PC-9 (cell line): ENCODE data around the gene RELL1.

Experiments
- EZH2 ChIP-seq: fragments of 200-600 bp; sonication (generic); IDR thresholded peaks from 2 replicates; pipeline ENCODE4 v1.8.0; 2017; ENCODE audit warnings: antibody characterized with exemption, low read depth
- TF ChIP-seq, protein P1 (sequence below): fragments of 200-600 bp; sonication (generic); conservative IDR thresholded peaks from 2 replicates; pipeline ENCODE4 v1.6.1; 2017; ENCODE audit warnings: mixed run types, antibody characterized with exemption, mild to moderate bottlenecking, moderate library complexity

DNA sequence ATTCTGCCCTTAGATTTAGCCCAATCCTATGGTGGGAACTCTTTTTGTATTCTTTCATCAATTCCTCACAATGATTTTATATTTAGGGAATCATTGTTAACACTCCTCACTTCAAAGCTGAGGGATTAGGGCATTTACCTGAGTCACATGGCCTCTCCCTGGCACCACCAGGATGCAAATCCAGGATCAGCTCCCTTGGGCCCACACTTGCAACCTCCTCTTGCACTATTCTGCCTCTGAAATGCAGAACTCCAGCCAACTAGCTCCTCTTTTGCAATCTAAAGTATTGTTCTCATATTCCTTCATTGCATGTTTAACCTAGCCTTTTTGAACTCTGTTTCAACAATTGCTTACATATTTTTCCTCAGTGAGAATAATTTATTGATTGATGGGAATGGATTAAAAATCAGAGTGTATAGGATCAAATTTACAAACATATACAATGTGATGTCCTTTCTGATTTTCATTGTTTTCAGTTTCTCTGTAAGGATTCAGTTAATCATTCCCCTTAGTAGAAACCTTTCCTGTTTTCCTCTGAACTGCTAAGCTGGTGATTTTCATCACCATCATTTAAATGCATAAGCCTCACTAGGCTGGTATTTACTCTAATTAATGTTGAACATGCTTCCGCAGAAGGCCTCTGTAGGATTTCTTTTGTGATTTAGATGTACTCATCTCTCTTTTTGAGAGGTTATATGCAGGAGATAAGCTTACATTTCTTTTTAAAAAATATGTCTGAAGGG lies 3.3 kb upstream of the RELL1 start:
- TF ChIP-seq, protein P1, sequence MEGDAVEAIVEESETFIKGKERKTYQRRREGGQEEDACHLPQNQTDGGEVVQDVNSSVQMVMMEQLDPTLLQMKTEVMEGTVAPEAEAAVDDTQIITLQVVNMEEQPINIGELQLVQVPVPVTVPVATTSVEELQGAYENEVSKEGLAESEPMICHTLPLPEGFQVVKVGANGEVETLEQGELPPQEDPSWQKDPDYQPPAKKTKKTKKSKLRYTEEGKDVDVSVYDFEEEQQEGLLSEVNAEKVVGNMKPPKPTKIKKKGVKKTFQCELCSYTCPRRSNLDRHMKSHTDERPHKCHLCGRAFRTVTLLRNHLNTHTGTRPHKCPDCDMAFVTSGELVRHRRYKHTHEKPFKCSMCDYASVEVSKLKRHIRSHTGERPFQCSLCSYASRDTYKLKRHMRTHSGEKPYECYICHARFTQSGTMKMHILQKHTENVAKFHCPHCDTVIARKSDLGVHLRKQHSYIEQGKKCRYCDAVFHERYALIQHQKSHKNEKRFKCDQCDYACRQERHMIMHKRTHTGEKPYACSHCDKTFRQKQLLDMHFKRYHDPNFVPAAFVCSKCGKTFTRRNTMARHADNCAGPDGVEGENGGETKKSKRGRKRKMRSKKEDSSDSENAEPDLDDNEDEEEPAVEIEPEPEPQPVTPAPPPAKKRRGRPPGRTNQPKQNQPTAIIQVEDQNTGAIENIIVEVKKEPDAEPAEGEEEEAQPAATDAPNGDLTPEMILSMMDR: no peak
- no peak for TF ChIP-seq EZH2
